Uterus (tissue), 4 donors: ENCODE data around the gene FCER1G. TPM values are rescaled to one million over a fixed set of nuclear protein-coding genes. Genes with fewer than 3 reads are reported as not detected.

Experiments
- DNase-seq, 2 donors: peaks; one replicate each; pipeline ENCODE4 v3.0.0-alpha.2; 2019 to 2020
- H3K27ac ChIP-seq, 2 donors: fragments of 200-600 bp; sonication (generic); 1 replicate in 1 of 2; 2 replicates in 1 of 2; pipeline ENCODE4 v1.5.1; 2016 to 2018
- H3K27me3 ChIP-seq, 2 donors: fragments of 200-600 bp; sonication (generic); one replicate each; pipeline ENCODE4 v1.5.1; 2018 to 2019; ENCODE audit warnings: control low read depth in 1 of 2
- H3K36me3 ChIP-seq, 2 donors: fragments of 200-600 bp; sonication (generic); one replicate each; pipeline ENCODE4 v1.5.1; 2019; ENCODE audit warnings: control low read depth in 1 of 2
- H3K4me1 ChIP-seq, 2 donors: fragments of 200-600 bp; sonication (generic); one replicate each; pipeline ENCODE4 v1.5.1; 2018 to 2019; ENCODE audit warnings: control low read depth in 1 of 2
- H3K4me3 ChIP-seq, 2 donors: fragments of 200-600 bp; sonication (generic); 1 replicate in 1 of 2; 2 replicates in 1 of 2; pipeline ENCODE4 v1.5.1; 2018 to 2019; ENCODE audit warnings: mild to moderate bottlenecking in 1 of 2
- H3K9me3 ChIP-seq, 2 donors: fragments of 200-600 bp; sonication (generic); one replicate each; pipeline ENCODE4 v1.5.1; 2019; ENCODE audit warnings: control low read depth in 1 of 2
- POLR2A ChIP-seq, 2 donors: fragments of 450-650 bp; IDR thresholded peaks; one replicate each; pipeline ENCODE4 v1.6.1; 2016; ENCODE audit warnings: antibody characterized with exemption in 2 of 2, mild to moderate bottlenecking in 1 of 2, moderate library complexity in 1 of 2
- intact Hi-C: fragments of 100-400 bp; cut with DNase I; formaldehyde crosslinking; loops from one replicate; pipeline ENCODE4 v1.15.1; 2023; ENCODE audit warnings: low total_unique reads
- total RNA-seq, 4 donors: library from RNA; depleted of rRNA in 3 of 4; stranded (reverse); fragments of >200 nt in 3 of 4; gene quantifications; one replicate each; pipeline versions ENCODE4 v1.1.0 to v1.2.4, GENCODE V29; 2014 to 2023
- TF ChIP-seq, protein P1 (sequence below), 4 experiments: fragments of 200-600 bp in 2 of 4; fragments of 450-650 bp in 2 of 4; sonication (generic) in 2 of 4; IDR thresholded peaks; one replicate each; pipeline ENCODE4 v1.5.1; 2016 to 2019; ENCODE audit warnings: antibody characterized with exemption in 4 of 4, mild to moderate bottlenecking in 2 of 4, moderate library complexity in 1 of 4
- donor health status: DM: yes; HTN: yes; CAD: no.

Gene FCER1G
- total RNA-seq, 4 donors from 2014 or later, result 1.3 to 39.4 (median 12.6) TPM

GRCh38 chr1:161259765-161260164, 44.7 kb downstream of the FCER1G start:
- Histone ChIP-seq H3K9me3 (no peaks in the 10 kb centered on the region), H3K27me3 (peaks cover 3 to 10% of the 10 kb centered on the region in 2 donors), H3K27ac (no peak overlapping the region), H3K36me3 (no peaks in the 10 kb centered on the region), H3K4me1 (no peaks in the 10 kb centered on the region), H3K4me3 (no peak overlapping the region)
- intact Hi-C loops, result no loop called here
- TF ChIP-seq POLR2A (IDR thresholded peaks at IDR 0.05), result no peak
- TF ChIP-seq, protein P1, sequence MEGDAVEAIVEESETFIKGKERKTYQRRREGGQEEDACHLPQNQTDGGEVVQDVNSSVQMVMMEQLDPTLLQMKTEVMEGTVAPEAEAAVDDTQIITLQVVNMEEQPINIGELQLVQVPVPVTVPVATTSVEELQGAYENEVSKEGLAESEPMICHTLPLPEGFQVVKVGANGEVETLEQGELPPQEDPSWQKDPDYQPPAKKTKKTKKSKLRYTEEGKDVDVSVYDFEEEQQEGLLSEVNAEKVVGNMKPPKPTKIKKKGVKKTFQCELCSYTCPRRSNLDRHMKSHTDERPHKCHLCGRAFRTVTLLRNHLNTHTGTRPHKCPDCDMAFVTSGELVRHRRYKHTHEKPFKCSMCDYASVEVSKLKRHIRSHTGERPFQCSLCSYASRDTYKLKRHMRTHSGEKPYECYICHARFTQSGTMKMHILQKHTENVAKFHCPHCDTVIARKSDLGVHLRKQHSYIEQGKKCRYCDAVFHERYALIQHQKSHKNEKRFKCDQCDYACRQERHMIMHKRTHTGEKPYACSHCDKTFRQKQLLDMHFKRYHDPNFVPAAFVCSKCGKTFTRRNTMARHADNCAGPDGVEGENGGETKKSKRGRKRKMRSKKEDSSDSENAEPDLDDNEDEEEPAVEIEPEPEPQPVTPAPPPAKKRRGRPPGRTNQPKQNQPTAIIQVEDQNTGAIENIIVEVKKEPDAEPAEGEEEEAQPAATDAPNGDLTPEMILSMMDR (IDR thresholded peaks at IDR 0.05), result no peak
- no peak for DNase-seq

- DNase-seq, result no peak
- intact Hi-C loops, result no loop called here
- Histone ChIP-seq H3K9me3 (no peaks in the 10 kb centered on the region), H3K27ac (no peak overlapping the region), H3K4me3 (no peak overlapping the region), H3K4me1 (no peaks in the 10 kb centered on the region), H3K36me3 (no peaks in the 10 kb centered on the region), H3K27me3 (peaks cover 3 to 10% of the 10 kb centered on the region in 2 donors)
- no peak for TF ChIP-seq POLR2A (IDR thresholded peaks at IDR 0.05)
- TF ChIP-seq, protein P1 (IDR thresholded peaks at IDR 0.05), result no peak
Measured at GRCh38 chr1:161260376-161261260, 45.5 kb downstream of the FCER1G start.

- Histone ChIP-seq H3K36me3 (no peaks in the 10 kb centered on the region), H3K27me3 (peaks cover 3 to 10% of the 10 kb centered on the region in 2 donors), H3K4me3 (no peak overlapping the region), H3K4me1 (no peaks in the 10 kb centered on the region), H3K9me3 (no peaks in the 10 kb centered on the region), H3K27ac (no peak overlapping the region)
- TF ChIP-seq, protein P1 (IDR thresholded peaks at IDR 0.05), result no peak
- no peak for TF ChIP-seq POLR2A (IDR thresholded peaks at IDR 0.05)
- intact Hi-C loops, result no loop called here
- DNase-seq, result no peak
Measured at GRCh38 chr1:161261261-161262235, 46.5 kb downstream of the FCER1G start.

DNA sequence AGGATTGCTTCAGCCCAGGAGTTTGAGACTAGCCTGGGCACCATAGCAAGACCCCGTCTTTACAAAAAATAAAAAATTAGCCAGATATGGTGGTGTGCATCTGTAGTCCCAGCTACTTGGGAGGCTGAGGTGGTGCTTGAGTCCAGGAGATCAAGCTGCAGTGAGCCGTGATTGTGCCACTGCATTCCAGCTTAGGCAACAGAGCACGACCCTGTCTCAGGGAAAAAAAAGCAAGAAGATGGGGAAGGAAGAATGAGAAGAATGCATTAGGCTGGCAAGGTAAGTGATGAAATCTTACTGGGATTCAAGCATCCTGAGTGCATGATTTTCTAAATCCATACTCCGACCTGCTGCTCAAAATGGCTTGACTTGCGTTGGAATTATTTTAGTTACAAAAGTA, 50.2 kb downstream of the FCER1G start:
- Histone ChIP-seq H3K27ac (no peak overlapping the region), H3K9me3 (no peaks in the 10 kb centered on the region), H3K27me3 (no peaks in the 10 kb centered on the region), H3K4me3 (no peak overlapping the region), H3K4me1 (no peaks in the 10 kb centered on the region), H3K36me3 (no peaks in the 10 kb centered on the region)
- intact Hi-C loops, result no loop called here
- no peak for DNase-seq
- TF ChIP-seq, protein P1 (IDR thresholded peaks at IDR 0.05), result no peak
- TF ChIP-seq POLR2A (IDR thresholded peaks at IDR 0.05), result no peak
